DMS114 treated with DMSO at 0.1 percent for 48 hours (cell line): Measurements from ENCODE around the gene MATCAP1.

ENCODE experiments used
- DNase-seq: peaks from one replicate; lab custom pipeline; 2025; ENCODE audit not compliant: unreplicated experiment; lab: John Stamatoyannopoulos, UW

The MATCAP1 gene

DNA sequence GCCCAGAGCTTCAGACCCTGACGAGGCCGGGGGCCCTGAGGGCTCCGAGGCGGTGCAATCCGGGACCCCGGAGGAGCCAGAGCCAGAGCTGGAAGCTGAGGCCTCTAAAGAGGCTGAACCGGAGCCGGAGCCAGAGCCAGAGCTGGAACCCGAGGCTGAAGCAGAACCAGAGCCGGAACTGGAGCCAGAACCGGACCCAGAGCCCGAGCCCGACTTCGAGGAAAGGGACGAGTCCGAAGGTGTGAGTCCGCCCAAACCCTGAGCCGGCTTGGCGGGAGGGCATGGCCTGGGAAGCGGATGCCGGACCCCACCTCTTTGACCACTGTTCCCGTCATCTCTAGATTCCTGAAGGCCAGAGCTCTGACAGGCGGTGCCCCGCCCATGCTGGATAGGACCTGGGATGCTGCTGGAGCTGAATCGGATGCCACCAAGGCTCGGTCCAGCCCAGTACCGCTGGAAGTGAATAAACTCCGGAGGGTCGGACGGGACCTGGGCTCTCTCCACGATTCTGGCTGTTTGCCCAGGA, 9.0 kb downstream of the MATCAP1 start:
- DNase-seq = no peak

DNA sequence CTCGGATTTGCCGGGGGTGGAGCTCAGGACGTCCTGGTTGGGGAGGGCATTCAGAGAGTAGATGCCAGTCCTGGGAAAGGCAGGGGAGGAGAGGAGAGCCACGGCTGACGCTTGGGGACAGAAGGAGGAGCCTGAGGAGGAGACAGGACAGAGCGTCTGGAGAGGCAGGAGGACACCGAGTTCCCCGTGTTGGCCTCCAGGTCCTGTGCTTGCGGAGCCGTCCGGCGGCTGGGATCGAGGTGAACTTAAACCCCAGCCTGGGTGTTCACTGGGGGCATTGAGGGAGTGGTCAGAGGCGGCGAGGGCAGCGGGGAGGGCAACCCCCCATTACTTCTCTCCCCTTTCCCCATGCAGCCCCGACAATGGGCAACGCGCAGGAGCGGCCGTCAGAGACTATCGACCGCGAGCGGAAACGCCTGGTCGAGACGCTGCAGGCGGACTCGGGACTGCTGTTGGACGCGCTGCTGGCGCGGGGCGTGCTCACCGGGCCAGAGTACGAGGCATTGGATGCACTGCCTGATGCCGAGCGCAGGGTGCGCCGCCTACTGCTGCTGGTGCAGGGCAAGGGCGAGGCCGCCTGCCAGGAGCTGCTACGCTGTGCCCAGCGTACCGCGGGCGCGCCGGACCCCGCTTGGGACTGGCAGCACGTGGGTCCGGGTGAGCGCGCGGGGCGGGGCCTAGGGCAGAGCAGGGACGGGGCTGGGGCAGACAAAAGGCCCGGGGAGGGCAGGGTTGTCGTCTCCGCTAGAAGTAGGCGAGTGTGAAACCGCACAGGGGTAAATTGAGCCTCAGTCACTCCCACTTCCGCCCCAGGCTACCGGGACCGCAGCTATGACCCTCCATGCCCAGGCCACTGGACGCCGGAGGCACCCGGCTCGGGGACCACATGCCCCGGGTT, 9.7 kb downstream of the MATCAP1 start:
- peak; percentile 73 for DNase-seq

DNA sequence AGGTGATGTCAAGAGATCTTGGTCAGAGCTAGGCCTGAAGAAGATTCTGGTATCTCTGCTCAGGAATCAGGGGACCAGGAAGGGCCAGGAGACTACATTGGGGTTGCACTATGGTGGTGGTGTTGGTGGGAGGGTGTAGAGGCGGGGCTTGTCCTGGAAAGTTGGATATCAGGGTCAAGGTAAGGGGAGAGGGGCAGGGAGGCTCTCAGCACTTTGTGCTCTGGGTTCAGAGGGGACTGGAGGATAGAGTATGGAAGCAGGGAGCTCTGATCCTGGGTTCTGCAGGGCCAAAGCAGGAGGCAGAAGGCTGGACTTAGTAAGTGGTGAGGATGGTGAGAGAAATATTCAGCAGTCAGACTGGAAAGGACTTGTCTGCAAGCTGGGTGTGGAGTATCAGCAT, 10.4 kb downstream of the MATCAP1 start:
- DNase-seq = no peak

DNA sequence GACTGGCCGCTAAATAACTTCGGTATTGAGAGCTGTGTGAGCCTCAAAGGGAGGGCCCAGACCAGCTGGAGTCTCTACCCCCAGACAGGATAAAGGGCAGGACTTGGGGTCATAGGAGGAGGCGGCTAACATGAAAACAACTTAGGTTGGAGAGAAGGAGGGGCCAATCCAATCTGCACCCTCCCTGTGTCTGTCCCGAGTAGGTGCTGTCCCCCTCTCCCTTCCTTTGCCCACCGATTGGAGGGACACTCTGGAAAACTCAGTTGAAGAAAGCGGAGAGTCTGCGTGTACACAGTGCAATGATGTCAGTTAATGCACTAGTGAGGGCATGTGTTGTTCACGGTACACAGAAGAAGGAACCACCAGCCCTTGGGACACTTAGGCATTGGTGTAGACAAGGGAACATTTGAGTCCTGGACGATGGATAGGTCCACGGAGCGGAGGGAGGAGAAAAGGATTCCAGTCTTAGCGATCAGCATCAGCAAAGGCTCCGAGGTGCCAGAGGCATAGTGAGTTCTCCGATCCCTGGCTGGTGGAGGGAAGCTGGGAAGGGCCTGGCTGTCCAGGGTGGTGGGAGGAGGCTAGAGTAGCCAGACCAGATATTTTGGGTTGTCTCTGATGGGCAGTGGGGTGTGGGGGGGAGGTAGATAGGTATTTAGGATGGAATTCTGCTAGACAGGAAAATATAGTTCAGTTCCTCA, 12.7 kb downstream of the MATCAP1 start:
- no peak for DNase-seq

DNA sequence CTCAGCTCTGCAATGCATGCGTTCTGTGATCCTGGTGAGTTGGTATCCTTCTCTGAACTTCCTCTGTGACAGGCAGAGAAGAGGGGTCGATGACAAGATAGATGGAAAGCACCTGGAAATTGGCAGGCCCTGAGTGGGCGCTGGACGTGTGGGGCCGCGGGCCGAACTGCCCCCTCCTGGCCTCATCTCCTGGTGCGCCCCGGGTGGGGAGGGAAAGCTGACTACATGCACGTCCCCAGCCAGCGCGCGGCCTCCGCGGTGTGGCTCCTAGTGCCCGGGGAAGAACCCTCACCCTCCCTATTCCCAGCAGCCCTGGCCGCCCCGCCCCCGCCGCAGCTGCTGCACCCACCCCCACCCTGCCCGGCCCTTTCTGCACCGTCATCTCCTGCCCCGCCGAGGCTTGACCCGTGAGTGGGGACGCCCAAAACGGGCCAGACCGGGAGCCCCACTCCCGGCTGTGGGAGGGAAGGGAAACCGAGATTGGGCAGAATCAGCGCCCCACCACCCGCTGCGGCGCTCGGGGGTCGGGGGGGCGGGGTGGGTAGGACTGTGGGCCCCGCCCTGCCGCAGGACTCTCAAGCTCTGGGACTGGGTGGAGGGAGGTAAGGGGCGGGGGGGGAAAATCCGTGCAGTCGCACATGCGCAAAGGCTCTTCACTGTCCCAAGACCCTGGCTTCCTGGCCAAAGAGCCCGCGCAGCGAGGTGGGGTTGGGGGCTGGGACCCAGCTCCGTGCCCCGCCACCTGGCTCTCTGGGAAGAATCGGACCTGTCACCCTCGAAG, 13.4 kb downstream of the MATCAP1 start, which contains the start of gene NOL3:
Gene NOL3, plus strand, starts transcription at position 371 of the 781 bp plus-strand sequence.
- DNase-seq = peak; percentile 73

DNA sequence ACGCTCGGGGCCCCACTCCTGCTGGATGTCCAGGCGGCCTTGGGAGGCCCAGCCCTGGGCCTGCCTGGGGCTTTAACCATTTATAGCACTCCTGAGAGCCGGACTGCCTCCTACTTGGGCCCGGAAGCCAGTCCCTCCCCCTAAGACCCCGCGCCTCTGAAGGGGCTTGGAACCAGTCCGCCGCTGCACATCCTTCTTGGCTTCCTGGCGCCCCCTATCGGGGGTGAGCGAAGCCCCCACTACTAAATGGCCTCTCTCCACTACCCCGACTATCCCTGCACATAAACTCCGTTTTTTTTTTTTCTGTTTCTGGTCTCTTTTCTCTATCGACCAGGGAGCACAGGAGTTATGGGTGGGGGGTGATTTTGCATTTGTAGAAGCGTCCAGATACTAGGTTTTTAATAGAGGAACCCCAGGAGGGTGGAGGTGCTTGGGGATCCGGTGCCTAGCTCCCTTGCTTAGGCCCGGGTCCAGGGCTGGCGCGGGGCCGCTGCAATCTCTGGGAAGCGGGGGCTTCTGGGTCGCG, 14.1 kb downstream of the MATCAP1 start:
- no peak for DNase-seq

DNA sequence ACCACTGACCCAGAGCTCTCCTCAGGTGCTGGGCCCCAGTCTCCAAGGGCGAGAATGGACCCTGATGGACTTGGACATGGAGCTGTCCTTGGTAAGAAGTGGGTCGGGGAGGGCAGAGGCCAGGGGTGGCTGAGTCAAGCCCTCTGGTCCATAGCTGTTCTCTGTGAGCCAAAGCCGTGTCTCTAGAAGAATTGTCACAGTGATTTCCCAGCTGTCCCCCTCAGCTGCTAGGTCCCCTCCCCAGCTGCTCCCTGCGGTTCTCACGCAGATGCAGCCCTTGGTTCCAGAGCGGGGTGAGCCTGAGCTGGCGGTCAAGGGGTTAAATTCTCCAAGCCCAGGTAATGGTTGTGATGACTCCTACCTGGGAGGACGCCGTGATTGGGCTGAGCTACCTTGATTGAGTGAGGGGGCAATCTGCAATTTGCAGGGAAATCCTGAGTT, 14.7 kb downstream of the MATCAP1 start:
- DNase-seq = no peak

DNA sequence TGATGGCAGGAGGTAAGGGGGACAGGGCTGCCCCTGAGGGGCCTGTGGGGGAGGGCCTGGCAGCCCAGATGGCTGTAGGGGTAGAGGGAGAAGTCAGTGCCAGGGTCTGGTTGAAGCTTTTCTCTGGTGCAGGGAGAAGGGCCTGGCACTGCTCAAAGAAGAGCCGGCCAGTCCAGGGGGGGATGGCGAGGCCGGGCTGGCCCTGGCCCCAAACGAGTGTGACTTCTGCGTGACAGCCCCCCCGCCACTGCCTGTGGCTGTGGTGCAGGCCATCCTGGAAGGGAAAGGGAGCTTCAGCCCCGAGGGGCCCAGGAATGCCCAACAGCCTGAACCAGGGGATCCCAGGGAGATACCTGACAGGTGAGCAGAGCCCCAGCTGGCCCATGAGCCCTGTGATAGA, 16.2 kb downstream of the MATCAP1 start:
- DNase-seq = no peak

DNA sequence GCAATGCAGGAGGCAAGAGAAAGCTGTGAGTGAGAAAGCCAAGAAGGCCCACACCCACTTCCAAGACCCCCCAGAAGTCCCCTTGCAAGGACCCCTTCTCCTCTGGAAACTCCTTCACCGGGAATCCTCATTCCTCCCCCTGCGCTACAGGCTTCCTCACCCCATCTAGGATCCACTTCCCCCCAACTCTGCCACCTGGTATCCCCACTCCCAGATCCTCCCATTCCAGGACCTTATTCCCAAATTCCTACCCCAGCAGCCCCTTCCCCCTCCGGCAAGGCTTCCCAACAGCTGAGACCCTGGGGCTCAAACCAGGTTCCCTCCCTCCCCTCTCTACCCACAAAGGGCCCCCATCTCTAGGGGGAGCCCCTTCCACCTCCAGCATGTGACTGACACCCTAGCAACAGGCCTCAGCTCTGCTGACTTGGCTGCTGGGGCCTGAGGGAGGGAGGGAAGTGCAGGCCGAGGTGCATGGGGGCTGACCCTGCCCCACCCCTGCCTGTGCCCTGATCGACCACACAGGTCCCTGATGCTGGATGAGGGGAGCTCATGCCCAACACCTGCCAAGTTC, 17.1 kb downstream of the MATCAP1 start:
- DNase-seq = no peak

DNA sequence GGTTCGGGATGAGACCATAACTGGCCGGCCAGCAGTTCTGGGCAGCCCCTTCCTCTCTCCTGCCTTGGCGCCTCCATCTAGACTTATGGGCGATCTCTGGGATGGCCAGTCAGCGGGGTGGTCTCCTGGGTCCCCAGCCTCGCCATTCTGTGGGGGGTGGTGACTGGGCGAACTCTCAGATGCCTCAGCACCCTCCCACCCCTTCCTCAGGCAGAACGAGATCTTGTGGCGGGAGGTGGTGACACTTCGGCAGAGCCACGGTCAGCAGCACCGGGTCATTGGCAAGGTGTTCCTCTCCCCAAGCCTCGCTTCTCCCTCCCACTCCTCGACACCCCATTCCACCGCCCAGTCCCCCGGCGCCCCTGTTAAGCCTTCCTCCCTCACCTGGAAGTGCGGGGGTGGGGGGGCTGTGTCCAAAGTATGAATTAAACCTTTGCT, 17.6 kb downstream of the MATCAP1 start:
- no peak for DNase-seq

DNA sequence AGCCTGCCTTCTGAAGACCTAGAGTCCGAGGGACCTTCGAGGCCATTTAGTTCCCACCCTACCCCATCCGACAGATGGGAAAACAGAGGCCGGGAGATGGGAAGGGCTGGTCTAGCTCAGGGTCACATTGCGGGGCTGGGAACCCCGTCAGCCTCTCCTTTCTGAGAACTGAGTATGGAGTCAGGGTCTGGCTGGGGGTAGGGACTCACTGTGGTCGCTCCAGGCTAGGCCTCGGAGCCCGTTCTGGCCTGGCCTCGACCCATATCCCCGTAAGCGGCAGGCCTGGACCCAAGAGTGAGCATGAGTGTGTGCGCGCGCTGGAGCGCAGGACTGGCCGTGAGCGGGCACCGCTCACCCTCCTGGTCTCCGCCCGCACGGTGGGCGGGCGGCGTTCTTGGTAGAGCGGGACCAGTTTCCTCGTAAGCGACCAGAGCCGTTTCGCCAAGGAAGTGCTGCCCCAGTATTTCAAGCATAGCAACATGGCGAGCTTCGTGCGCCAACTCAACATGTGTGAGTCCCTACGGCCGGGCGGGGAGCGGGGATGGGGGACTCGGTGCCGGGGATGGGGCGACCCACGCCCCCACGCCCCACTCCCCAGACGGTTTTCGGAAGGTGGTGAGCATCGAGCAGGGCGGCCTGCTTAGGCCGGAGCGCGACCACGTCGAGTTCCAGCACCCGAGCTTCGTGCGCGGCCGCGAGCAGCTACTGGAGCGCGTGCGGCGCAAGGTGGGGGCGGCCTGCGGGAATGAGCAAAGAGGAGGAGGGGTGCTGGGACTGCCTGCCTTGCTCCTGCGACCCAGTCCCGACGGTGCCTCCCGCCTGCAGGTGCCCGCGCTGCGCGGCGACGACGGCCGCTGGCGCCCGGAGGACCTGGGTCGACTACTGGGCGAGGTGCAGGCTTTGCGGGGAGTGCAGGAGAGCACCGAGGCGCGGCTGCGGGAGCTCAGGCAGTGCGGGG, 18.4 kb downstream of the MATCAP1 start:
- no peak for DNase-seq

DNA sequence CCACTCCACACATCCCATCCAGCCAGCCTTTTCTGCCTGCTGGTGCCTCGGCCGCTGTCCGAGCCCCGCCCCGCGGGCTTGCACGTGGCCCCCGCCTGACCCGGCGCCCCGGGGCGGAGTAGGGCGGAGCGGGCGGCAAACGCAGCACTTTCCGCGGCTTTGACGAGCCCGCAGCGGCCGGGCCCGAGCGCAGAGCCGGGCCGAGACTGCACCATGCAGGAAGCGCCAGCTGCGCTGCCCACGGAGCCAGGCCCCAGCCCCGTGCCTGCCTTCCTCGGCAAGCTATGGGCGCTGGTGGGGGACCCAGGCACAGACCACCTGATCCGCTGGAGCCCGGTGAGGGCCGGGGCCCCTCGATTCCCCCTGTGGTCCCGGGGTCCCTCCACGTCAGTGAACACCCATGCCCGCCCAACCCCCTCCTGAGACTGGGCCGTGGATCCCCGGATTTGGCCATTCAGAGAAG, 19.1 kb downstream of the MATCAP1 start, which contains the start of gene HSF4:
Gene HSF4, plus strand, starts transcription at position 147 of the 463 bp plus-strand sequence. Its CDS starts 67 bp downstream, at position 214.
- DNase-seq = no peak

DNA sequence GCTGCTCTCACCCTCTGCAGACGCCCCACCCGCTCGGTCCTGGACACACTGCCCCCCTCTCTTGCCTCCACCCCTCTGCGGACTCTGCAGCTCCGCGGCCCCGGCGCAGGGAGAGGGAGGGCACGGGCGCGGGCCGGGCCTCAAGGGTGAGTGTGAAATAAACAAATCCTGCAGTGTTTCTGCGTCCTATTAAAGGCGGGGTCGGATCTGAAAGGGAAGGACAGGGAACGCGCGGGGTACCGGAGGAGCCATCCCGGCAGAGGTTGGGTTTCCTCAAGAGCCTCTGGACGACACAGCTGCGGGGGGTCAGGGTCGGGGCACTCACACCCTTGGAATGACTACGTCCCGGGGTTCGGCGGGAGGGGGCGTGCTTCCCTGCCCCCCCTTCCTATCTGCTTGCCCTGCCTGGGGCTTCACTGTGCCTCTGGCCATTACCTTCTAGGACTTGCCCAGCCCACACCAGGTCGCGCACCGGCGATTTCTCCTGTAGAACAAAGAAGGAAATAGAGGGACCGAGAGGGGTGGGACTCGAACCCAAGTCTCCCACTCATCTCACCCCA, 19.7 kb downstream of the MATCAP1 start:
- DNase-seq = no peak

DNA sequence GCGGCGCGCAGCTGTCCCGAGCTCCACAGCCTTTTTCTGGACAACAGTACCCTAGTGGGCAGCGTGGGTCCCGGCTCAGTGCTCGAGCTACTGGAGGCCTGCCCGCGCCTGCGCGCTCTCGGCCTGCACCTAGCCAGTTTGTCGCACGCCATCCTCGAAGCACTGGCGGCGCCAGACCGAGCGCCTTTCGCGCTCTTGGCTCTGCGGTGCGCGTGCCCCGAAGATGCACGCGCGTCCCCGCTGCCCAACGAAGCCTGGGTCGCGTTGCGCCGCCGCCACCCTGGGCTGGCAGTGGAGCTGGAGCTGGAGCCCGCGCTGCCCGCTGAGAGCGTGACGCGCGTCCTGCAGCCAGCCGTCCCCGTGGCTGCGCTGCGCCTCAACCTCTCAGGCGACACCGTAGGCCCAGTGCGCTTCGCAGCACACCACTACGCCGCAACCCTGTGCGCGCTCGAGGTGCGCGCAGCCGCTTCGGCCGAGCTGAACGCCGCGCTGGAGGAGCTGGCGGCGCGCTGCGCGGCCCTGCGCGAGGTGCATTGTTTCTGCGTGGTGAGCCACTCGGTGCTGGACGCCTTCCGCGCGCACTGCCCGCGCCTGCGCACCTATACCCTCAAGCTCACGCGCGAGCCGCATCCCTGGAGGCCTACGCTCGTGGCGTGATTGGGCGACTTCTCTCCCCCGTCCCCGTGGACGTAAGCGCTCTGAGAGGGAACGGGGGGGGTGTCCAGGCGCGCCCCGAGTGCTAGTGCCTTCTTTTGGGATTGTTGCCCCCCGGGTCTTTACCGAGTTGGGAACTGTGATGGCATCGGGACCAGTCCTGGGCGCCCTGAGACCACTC, 20.4 kb downstream of the MATCAP1 start:
- DNase-seq = no peak

DNA sequence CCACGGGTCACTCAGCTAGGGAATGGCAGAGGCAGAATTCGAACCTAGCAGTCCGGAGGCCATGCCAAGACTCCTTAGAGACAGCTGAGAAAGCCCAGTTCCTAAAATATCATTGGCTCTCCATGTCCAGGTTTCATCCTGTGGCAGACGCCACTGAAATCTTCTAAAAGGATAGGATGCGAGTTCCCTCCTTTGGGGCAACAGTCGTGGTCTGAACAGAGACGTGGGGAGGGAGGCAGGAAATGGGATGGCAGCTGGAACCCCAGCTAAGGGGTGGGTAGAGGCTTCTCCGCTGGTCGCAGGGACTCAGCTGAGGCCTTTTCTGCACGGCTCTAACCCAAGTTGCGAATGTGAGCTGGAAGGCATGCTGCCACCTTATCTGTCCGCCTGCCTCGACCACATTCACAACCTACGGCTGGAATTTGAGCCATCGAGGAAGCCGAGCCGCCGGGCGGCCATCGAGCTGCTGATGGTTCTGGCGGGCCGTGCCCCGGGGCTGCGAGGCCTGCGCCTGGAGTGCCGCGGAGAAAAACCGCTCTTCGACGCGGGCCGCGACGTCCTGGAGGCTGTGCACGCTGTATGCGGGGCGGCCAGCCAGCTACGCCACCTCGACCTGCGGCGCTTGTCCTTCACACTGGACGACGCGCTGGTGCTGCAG, 21.1 kb downstream of the MATCAP1 start:
- peak; percentile 48 for DNase-seq

DNA sequence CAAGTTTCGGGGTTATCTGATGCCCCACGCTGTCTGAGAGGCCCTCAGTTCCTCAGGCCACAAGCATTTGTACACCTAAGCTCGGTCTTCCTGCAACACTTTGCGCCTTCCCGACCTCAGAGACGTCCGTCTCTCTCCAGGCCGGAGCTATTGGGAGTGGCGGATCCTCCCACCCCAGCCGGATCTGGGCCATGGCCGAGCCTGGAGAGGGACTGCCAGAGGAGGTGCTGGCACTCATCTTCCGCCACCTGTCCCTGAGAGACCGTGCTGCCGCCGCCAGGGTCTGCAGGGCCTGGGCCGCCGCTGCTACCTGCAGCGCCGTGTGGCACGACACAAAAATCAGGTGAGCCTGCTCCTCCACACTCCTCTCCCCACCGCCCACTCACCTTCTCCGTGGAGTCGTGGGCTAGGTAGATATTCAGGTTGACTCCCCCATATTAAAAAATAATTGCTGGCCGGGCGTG, 22.1 kb downstream of the MATCAP1 start:
- no peak for DNase-seq
